Measurements from ENCODE around the gene MORC2. TPM values are rescaled to one million over a fixed set of nuclear protein-coding genes. Genes with fewer than 3 reads are reported as not detected.
A peak's percentile ranks its signal among the peaks of the same experiment; 100 is the strongest.

Gene MORC2
- total RNA-seq, 1 experiment from 2014 or later: 36.1 TPM

DNA sequence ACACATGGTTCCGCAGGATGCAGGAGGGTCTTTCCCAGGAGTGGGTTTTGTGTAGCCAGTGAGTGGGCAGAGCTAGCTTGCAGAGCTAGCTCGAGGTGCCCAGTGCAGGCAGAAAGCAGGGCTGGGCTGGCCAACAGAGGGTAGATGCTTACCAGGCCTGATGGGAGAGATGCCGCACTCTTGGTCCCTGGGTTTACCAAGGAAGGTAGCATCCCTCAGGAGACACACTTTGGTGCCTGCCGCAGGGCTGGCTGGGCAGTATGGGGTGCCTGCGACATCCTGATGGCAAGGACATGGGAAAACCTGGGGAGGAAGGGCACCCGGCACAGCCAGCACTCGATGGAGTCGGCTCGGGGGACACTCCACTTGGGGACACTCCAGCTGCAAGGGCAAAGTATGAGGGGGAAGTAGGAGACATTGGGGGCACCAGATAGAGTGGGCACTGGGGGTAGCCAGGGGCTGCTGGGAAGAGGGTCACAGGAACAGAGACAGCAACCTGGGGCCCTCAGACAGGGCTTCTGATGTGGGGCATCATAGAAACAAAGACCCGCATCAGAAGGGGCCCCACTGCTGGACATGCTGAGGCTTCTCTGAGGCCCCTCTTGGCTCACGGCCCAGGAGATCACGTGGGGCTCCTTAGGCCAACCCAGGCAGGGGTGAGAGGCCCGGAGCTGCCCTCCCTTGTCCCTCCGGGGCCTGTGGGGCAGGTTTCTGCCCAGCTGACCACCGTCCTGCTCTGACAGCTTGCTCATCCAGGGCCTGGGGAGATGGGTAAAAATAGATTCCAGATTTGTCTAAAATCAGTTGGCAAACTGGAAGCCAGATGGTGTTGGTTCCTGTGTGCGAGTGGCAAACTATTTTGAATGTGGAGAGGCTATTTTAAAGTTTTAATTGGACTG, 89.8 kb downstream of the MORC2 start:
- Mint-ChIP-seq H3K27ac (ENCODE audit: low read depth, unreplicated experiment) (no peak overlapping the region), H3K9me3 (ENCODE audit: unreplicated experiment) (no peaks in the 10 kb centered on the region), H3K27me3 (ENCODE audit: insufficient read depth, unreplicated experiment) (no peaks in the 10 kb centered on the region), H3K36me3 (ENCODE audit: insufficient read depth, unreplicated experiment) (peaks cover 10% of the 10 kb centered on the region), H3K4me3 (ENCODE audit: unreplicated experiment) (no peak overlapping the region), H3K4me1 (ENCODE audit: insufficient read depth, unreplicated experiment) (no peaks in the 10 kb centered on the region)
- BruUV-seq (replicated peaks): no TSS peak
- no peak for DNase-seq (ENCODE audit: unreplicated experiment)
- ChIA-PET CTCF (interaction anchor here (0.6 to 1.1 kb wide), 4 partner anchors 11 to 90 kb away, joined by 3 read pairs; no protein-coding TSS in a partner anchor), POLR2A (interaction anchor here (0.6 kb wide), 1 partner anchor 139 kb away, joined by 3 read pairs; no protein-coding TSS in a partner anchor)
- intact Hi-C loops (cut with micrococcal nuclease): no loop called here
- TF ChIP-seq, protein P1, sequence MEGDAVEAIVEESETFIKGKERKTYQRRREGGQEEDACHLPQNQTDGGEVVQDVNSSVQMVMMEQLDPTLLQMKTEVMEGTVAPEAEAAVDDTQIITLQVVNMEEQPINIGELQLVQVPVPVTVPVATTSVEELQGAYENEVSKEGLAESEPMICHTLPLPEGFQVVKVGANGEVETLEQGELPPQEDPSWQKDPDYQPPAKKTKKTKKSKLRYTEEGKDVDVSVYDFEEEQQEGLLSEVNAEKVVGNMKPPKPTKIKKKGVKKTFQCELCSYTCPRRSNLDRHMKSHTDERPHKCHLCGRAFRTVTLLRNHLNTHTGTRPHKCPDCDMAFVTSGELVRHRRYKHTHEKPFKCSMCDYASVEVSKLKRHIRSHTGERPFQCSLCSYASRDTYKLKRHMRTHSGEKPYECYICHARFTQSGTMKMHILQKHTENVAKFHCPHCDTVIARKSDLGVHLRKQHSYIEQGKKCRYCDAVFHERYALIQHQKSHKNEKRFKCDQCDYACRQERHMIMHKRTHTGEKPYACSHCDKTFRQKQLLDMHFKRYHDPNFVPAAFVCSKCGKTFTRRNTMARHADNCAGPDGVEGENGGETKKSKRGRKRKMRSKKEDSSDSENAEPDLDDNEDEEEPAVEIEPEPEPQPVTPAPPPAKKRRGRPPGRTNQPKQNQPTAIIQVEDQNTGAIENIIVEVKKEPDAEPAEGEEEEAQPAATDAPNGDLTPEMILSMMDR (IDR thresholded peaks at IDR 0.05; ENCODE audit: unreplicated experiment): no peak

DNA sequence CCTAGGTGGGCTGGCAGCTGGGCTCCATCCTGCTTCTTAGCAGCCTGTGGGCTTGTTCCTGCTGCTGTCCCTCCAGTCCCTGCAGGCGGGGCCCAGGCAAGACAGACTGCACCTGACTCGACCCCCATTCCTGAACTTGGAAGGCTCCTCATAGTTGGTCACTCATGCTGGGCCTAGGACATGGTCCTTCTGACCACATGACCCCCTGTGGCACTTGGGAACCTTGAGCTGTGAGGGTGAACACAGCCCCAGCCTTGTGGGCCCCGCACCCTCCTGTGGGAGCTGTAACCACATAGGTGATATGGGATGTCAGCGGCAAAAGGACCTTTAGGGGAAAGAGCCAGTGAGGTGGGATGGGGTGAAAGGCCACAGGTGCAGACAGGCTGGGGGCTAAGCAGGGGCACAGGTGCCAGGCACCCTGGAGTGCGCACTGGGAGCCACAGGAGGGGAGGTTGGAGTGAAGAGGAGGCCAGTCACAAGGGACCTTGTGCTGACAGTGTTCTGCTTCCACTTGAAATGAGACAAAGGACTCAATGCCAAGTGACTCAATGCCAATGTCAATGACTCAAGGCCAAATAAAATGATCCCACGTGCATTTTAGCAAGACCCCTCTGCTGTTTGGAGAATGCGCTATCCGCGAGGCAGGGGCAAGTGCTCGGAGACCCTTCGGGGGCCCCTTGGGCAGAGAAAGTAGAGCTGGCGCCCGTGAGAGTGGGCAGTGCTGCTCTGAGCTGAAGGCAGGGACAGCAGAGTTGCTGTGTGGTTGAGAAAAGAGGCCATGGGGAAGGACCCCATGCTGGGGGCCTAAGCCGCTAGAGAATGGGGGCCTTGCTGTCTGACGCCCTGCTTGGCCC, 90.7 kb downstream of the MORC2 start:
- H3K4me1 Mint-ChIP-seq (ENCODE audit: insufficient read depth, unreplicated experiment): no peaks in the 10 kb centered on the region
- H3K27ac Mint-ChIP-seq (ENCODE audit: low read depth, unreplicated experiment): peak overlapping the region; percentile 71
- ChIA-PET CTCF (no interaction called here), POLR2A (interaction anchor here (0.6 kb wide), 2 partner anchors 9 to 138 kb away, joined by 3 to 4 read pairs; no protein-coding TSS in a partner anchor)
- no TSS peak for BruUV-seq (replicated peaks)
- no peaks in the 10 kb centered on the region for H3K9me3 Mint-ChIP-seq (ENCODE audit: unreplicated experiment)
- no peak overlapping the region for H3K4me3 Mint-ChIP-seq (ENCODE audit: unreplicated experiment)
- intact Hi-C loops (cut with micrococcal nuclease): no loop called here
- H3K36me3 Mint-ChIP-seq (ENCODE audit: insufficient read depth, unreplicated experiment): peaks cover 6% of the 10 kb centered on the region
- DNase-seq (ENCODE audit: unreplicated experiment): no peak
- TF ChIP-seq, protein P1 (IDR thresholded peaks at IDR 0.05; ENCODE audit: unreplicated experiment): no peak
- H3K27me3 Mint-ChIP-seq (ENCODE audit: insufficient read depth, unreplicated experiment): no peaks in the 10 kb centered on the region

DNA sequence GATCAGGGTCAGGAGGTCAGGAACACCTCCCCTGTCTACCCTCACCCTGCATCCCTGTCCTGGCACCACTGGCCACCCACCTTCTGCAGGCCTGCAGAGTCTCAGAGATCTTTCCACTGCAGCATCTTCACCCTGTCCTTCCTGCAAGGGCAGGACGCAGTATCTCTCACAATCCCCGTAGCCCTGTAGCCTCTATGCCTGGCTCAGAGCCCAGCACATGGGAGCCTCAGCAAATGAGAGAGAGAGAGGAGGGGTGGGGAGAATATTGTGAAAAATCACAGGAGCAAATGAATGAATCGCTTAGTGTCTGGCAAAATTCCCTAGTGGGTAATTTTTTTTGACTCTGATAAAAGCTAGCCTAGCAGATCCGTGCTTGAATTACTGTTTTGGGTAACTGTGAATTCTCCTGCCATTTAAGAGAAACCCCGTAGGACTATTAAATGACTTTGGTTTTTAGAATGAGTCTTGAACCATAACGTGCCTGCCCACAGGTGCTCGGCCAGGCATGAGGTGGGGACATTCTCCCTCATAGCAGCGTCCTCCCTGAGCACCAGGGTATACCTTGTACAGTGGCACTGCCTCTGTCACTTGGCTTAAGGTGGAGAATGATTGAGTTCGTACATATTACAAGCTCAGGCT, 91.5 kb downstream of the MORC2 start:
- intact Hi-C loops (cut with micrococcal nuclease): no loop called here
- no peak for DNase-seq (ENCODE audit: unreplicated experiment)
- TF ChIP-seq, protein P1 (IDR thresholded peaks at IDR 0.05; ENCODE audit: unreplicated experiment): no peak
- Mint-ChIP-seq H3K4me1 (ENCODE audit: insufficient read depth, unreplicated experiment) (no peaks in the 10 kb centered on the region), H3K4me3 (ENCODE audit: unreplicated experiment) (no peak overlapping the region), H3K9me3 (ENCODE audit: unreplicated experiment) (no peaks in the 10 kb centered on the region), H3K27ac (ENCODE audit: low read depth, unreplicated experiment) (peak overlapping the region; percentile 71), H3K36me3 (ENCODE audit: insufficient read depth, unreplicated experiment) (peaks cover 6% of the 10 kb centered on the region), H3K27me3 (ENCODE audit: insufficient read depth, unreplicated experiment) (no peaks in the 10 kb centered on the region)
- ChIA-PET CTCF (interaction anchor here (0.8 kb wide), 1 partner anchor 15 kb away, joined by 3 read pairs; no protein-coding TSS in a partner anchor), POLR2A (no interaction called here)
- BruUV-seq (replicated peaks): no TSS peak
